K562 (cell line): Measurements from ENCODE around the gene CASR. TPM values are rescaled to one million over a fixed set of nuclear protein-coding genes. Genes with fewer than 3 reads are reported as not detected.

Experiments
- RAD21 ChIP-seq, 2 experiments: fragments of 250-450 bp in 1 of 2; fragments of 450-650 bp in 1 of 2; sonication (Bioruptor Pico) in 1 of 2; formaldehyde crosslinking in 1 of 2; IDR thresholded peaks in 1 of 2; conservative IDR thresholded peaks in 1 of 2; 2 replicates each; pipeline versions ENCODE4 v1.4.0 to v1.8.0; 2020 to 2022; ENCODE audit warnings: mild to moderate bottlenecking in 2 of 2, moderate library complexity in 1 of 2
- REST ChIP-seq, 2 experiments: fragments of 450-650 bp; formaldehyde crosslinking in 1 of 2; IDR thresholded peaks; 2 replicates each; pipeline versions ENCODE4 v1.4.0 to v1.6.1; 2014 to 2020; ENCODE audit warnings: mild to moderate bottlenecking in 2 of 2, borderline replicate concordance in 1 of 2, low read depth in 1 of 2
- polyA plus RNA-seq, 8 experiments: library from polyadenylated mRNA; depleted of rRNA in 4 of 8; stranded (reverse) in 5 of 8; unstranded in 3 of 8; fragments of >200 nt; fragmentation: Nextera tagmentation in 2 of 8; fragmentation: Illumina TruSeq in 1 of 8; extraction: Ambion mirVana in 2 of 8; extraction: Trizol in 1 of 8; gene quantifications; 2 replicates each; pipeline versions ENCODE4 v1.2.1 to v1.2.3, GENCODE V29; 2011 to 2014; ENCODE audit warnings: inconsistent platforms in 1 of 8, missing spikeins in 1 of 8
- total RNA-seq, 7 experiments: library from RNA; depleted of rRNA in 6 of 7; stranded (reverse); fragments of >200 nt in 6 of 7; fragmentation: Illumina TruSeq in 2 of 7; extraction: Trizol in 2 of 7; gene quantifications; 2 replicates each; pipeline versions ENCODE4 v1.2.1 to v1.2.3, GENCODE V29; 2011 to 2021; ENCODE audit warnings: low replicate concordance in 1 of 7
- TF ChIP-seq, protein P1 (sequence below), 2 experiments: fragments of 450-650 bp in 1 of 2; sonication (generic) in 1 of 2; formaldehyde crosslinking in 1 of 2; IDR thresholded peaks in 1 of 2; conservative IDR thresholded peaks in 1 of 2; 2 replicates each; pipeline versions ENCODE4 v1.6.1 to v1.8.1; 2016 to 2023; ENCODE audit warnings: mild to moderate bottlenecking in 2 of 2, moderate library complexity in 2 of 2, inconsistent platforms in 1 of 2, missing genetic modification reagents in 1 of 2

The CASR gene
- total and polyA plus RNA-seq, 9 of the 15 experiments (the other 6 are each of a cell fraction or from before 2014, with no cell fraction given) = not detected

DNA sequence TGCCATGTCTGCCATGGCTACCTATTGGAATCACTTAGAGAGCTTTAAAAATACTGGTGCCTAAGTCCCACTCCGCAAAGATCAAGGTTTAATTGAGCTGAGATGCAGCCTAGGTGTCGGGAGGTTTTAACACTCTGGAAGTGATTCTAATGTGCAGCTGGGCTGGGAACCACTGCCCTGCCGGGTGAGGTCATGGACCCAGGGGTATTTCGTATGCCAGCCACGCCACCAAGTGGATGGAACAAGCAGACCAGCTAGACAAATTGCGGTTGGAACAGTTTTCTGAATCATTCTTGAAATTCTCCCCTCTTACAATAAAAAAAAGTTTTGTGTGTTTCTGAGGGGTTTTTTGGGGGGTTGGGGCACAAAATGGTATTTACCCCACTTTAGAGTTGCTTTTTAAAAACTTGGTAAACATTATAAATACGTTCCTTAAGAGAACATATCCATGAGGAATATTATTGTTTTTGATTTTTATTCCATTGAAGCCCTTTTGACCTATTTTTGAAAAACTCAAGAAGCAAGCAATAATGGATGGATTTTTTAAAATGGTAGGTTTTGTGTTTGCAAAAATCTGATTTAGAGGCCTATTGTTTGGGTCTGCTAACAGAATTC is 75.4 kb downstream of the CASR start (continued):
- TF ChIP-seq REST (IDR thresholded peaks at IDR 0.05; ENCODE audit: borderline replicate concordance) (peak; percentile 46; the same call in 1 of the 2 replicates), REST (CRISPR knock-in tag; IDR thresholded peaks at IDR 0.05; ENCODE audit: low read depth) (no peak), RAD21 (CRISPR knock-in tag; conservative IDR thresholded peaks at IDR 0.05 in 1 of 2, IDR thresholded peaks at IDR 0.05 in 1 of 2) (peak; percentile 58 to 68)
- TF ChIP-seq, protein P1, sequence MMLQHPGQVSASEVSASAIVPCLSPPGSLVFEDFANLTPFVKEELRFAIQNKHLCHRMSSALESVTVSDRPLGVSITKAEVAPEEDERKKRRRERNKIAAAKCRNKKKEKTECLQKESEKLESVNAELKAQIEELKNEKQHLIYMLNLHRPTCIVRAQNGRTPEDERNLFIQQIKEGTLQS (IDR thresholded peaks at IDR 0.05) = peak; percentile 39; the same call in 1 of the 2 replicates
- TF ChIP-seq, protein P1 (CRISPR knock-in tag; conservative IDR thresholded peaks at IDR 0.05) = no peak
